H9 (cell line): ENCODE results near the gene TATDN2. TPM values are rescaled to one million over a fixed set of nuclear protein-coding genes. Genes with fewer than 3 reads are reported as not detected.
A peak's percentile ranks its signal among the peaks of the same experiment; 100 is the strongest.

Source experiments
- DNase-seq: peaks from one replicate; pipeline ENCODE4 v3.0.0-alpha.2; 2017
- H2AFZ ChIP-seq: one replicate; pipeline ENCODE4 v1.6.1; 2013; ENCODE audit warnings: mild to moderate bottlenecking, low read length, control low read depth, moderate library complexity
- H2AK5ac ChIP-seq: 2 replicates; pipeline ENCODE4 v1.6.1; 2013; ENCODE audit warnings: low read length, control low read depth, mixed read lengths; ENCODE audit not compliant: insufficient read length
- H2BK120ac ChIP-seq: one replicate; pipeline ENCODE4 v1.6.1; 2013; ENCODE audit warnings: low read depth, mild to moderate bottlenecking, low read length, control low read depth, inconsistent platforms; ENCODE audit not compliant: poor library complexity, severe bottlenecking
- H2BK12ac ChIP-seq: 2 replicates; pipeline ENCODE4 v1.6.1; 2013; ENCODE audit warnings: low read length, control low read depth, mixed read lengths, low read depth; ENCODE audit not compliant: insufficient read length
- H2BK15ac ChIP-seq: 2 replicates; pipeline ENCODE4 v1.6.1; 2013; ENCODE audit warnings: low read depth, low read length, control low read depth
- H2BK20ac ChIP-seq: one replicate; pipeline ENCODE4 v1.6.1; 2013; ENCODE audit warnings: low read depth, mild to moderate bottlenecking, low read length, control low read depth, inconsistent platforms; ENCODE audit not compliant: poor library complexity, severe bottlenecking
- H2BK5ac ChIP-seq: 2 replicates; pipeline ENCODE4 v1.6.1; 2013; ENCODE audit warnings: low read length, control low read depth, mixed read lengths; ENCODE audit not compliant: insufficient read length
- H3K14ac ChIP-seq: 2 replicates; pipeline ENCODE4 v1.6.1; 2013; ENCODE audit warnings: low read length, control low read depth; ENCODE audit not compliant: insufficient read depth
- H3K18ac ChIP-seq: 2 replicates; pipeline ENCODE4 v1.6.1; 2013; ENCODE audit warnings: low read depth, mild to moderate bottlenecking, mixed read lengths, low read length, control low read depth; ENCODE audit not compliant: insufficient read length
- H3K23ac ChIP-seq: 2 replicates; pipeline ENCODE4 v1.6.1; 2013; ENCODE audit warnings: low read length, control low read depth, mixed read lengths, low read depth; ENCODE audit not compliant: insufficient read length
- H3K23me2 ChIP-seq: 2 replicates; pipeline ENCODE4 v1.6.1; 2013; ENCODE audit warnings: low read depth, mild to moderate bottlenecking, mixed read lengths, low read length, control low read depth; ENCODE audit not compliant: insufficient read length, poor library complexity, severe bottlenecking
- H3K27ac ChIP-seq: 2 replicates; pipeline ENCODE4 v1.5.1; 2013; ENCODE audit warnings: low read length, control low read depth, mixed read lengths, low read depth; ENCODE audit not compliant: insufficient read length
- H3K27me3 ChIP-seq: 2 replicates; pipeline ENCODE4 v1.6.1; 2013; ENCODE audit warnings: low read length, control low read depth, inconsistent platforms; ENCODE audit not compliant: insufficient read depth
- H3K4ac ChIP-seq: 2 replicates; pipeline ENCODE4 v1.6.1; 2013; ENCODE audit warnings: low read depth, mild to moderate bottlenecking, control low read depth, inconsistent platforms, low read length, moderate library complexity
- H3K4me1 ChIP-seq: 2 replicates; pipeline ENCODE4 v1.6.1; 2013; ENCODE audit warnings: low read length, control low read depth, inconsistent platforms; ENCODE audit not compliant: insufficient read depth
- H3K4me2 ChIP-seq: 2 replicates; pipeline ENCODE4 v1.6.1; 2013; ENCODE audit warnings: low read length, control low read depth, mixed read lengths; ENCODE audit not compliant: insufficient read length, insufficient read depth
- H3K56ac ChIP-seq: 2 replicates; pipeline ENCODE4 v1.6.1; 2013; ENCODE audit warnings: low read depth, mild to moderate bottlenecking, mixed read lengths, low read length, control low read depth; ENCODE audit not compliant: insufficient read length
- H3K79me1 ChIP-seq: 2 replicates; pipeline ENCODE4 v1.6.1; 2013; ENCODE audit warnings: low read depth, mild to moderate bottlenecking, moderate library complexity, low read length, control low read depth, inconsistent platforms; ENCODE audit not compliant: insufficient read depth, poor library complexity, severe bottlenecking
- H3K79me2 ChIP-seq: 2 replicates; pipeline ENCODE4 v1.6.1; 2013; ENCODE audit warnings: low read length, control low read depth, inconsistent platforms; ENCODE audit not compliant: insufficient read depth
- H3K9ac ChIP-seq: 2 replicates; pipeline ENCODE4 v1.6.1; 2013; ENCODE audit warnings: low read length, control low read depth, mixed read lengths; ENCODE audit not compliant: insufficient read length; ENCODE audit errors: extremely low read depth
- H3K9me3 ChIP-seq: one replicate; pipeline ENCODE4 v1.6.1; 2013; ENCODE audit warnings: low read depth, low read length, inconsistent platforms; ENCODE audit not compliant: control insufficient read depth
- H3T11ph ChIP-seq: one replicate; pipeline ENCODE4 v1.6.1; 2013; ENCODE audit warnings: mild to moderate bottlenecking, low read length, control low read depth, inconsistent platforms
- H4K20me1 ChIP-seq: one replicate; pipeline ENCODE4 v1.6.1; 2013; ENCODE audit not compliant: control insufficient read depth, insufficient read length, insufficient read depth
- H4K5ac ChIP-seq: 2 replicates; pipeline ENCODE4 v1.6.1; 2013; ENCODE audit warnings: low read depth, mild to moderate bottlenecking, mixed read lengths, low read length, control low read depth; ENCODE audit not compliant: insufficient read length
- H4K8ac ChIP-seq: replicated peaks from 2 replicates; pipeline ENCODE4 v1.6.1; 2013; ENCODE audit warnings: low read length, control low read depth, mixed read lengths, low read depth; ENCODE audit not compliant: insufficient read length
- H4K91ac ChIP-seq: 2 replicates; pipeline ENCODE4 v1.6.1; 2013; ENCODE audit warnings: low read depth, mild to moderate bottlenecking, moderate library complexity, mixed read lengths, low read length, control low read depth; ENCODE audit not compliant: insufficient read length
- H3K27ac Mint-ChIP-seq, 3 experiments: 2 replicates in 2 of 3; 3 replicates in 1 of 3; pipeline ENCODE4 v1.8.0; 2020 to 2021; ENCODE audit warnings: mixed read lengths in 3 of 3, mild to moderate bottlenecking in 1 of 3, moderate library complexity in 1 of 3
- H3K27me3 Mint-ChIP-seq: 2 replicates; pipeline ENCODE4 v1.8.0; 2021; ENCODE audit warnings: low read depth, mild to moderate bottlenecking, moderate library complexity, mixed read lengths
- H3K36me3 Mint-ChIP-seq, 3 experiments: 2 replicates in 2 of 3; 3 replicates in 1 of 3; pipeline ENCODE4 v1.8.0; 2020 to 2021; ENCODE audit warnings: low read depth in 3 of 3, mixed read lengths in 3 of 3; ENCODE audit not compliant: insufficient read depth in 1 of 3
- H3K4me1 Mint-ChIP-seq, 2 experiments: 2 replicates each; pipeline ENCODE4 v1.8.0; 2020; ENCODE audit warnings: mixed read lengths in 2 of 2
- H3K4me3 Mint-ChIP-seq, 2 experiments: 2 replicates in 1 of 2; 3 replicates in 1 of 2; pipeline ENCODE4 v1.8.0; 2020 to 2021; ENCODE audit warnings: mild to moderate bottlenecking in 2 of 2, mixed read lengths in 2 of 2, moderate library complexity in 1 of 2
- H3K9me3 Mint-ChIP-seq, 2 experiments: 2 replicates in 1 of 2; 3 replicates in 1 of 2; pipeline ENCODE4 v1.8.0; 2020; ENCODE audit warnings: mild to moderate bottlenecking in 2 of 2, mixed read lengths in 2 of 2, moderate library complexity in 1 of 2
- CTCF ChIP-seq: fragments of 200-600 bp; sonication (generic); conservative IDR thresholded peaks from 3 replicates; pipeline ENCODE4 v1.8.0; 2021; ENCODE audit warnings: antibody characterized with exemption, mild to moderate bottlenecking
- WGBS: extraction: QIAGEN DNeasy Blood & Tissue Kit; methylation state at CpG from one replicate; pipeline ENCODE4 v1.1.7; 2013; ENCODE audit warnings: missing lambda C conversion rate, low lambda C conversion rate, mixed read lengths; ENCODE audit not compliant: insufficient read length; ENCODE audit errors: extremely low coverage; 5-methylcytosine and 5-hydroxymethylcytosine counted together
- total RNA-seq: library from RNA; stranded (reverse); gene quantifications from 2 replicates; pipeline ENCODE4 v1.2.1, GENCODE V29; 2021

The TATDN2 gene
- total RNA-seq, 1 experiment from 2014 or later = 34.4 TPM

DNA sequence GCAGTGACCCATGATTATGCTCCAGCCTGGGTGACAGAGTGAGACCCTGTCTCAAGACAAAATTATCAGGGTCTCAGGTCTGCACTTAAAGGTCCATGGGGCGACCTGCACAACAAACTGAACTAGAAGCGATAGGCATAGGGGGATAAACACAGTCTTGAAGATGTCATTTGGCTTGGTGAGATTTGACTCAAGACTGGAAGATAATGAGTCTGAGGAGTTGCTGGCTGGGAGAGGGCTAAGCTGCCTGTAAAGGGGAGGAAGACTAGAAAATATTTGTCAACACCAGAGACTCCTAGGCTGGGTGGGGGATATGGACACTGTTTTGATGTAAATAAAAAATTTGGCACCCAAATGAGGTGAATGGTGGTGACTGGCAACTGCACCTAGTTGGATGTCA lies 24.7 kb downstream of the TATDN2 start:
- no peak overlapping the region for H2BK5ac ChIP-seq
- no peak overlapping the region for H3K4ac ChIP-seq
- Mint-ChIP-seq H3K36me3 (peaks cover 13 to 65% (median 34%) of the 10 kb centered on the region in 3 experiments; a peak in 6 of 7 replicates), H3K9me3 (no peaks in the 10 kb centered on the region), H3K27ac (peak overlapping the region in 1 of 3 experiments; percentile 53; a peak in 1 of 7 replicates), H3K27me3 (no peaks in the 10 kb centered on the region; the same call in 1 of the 2 replicates), H3K4me1 (peaks cover 0 to 2% of the 10 kb centered on the region in 2 experiments; a peak in 1 of 4 replicates), H3K4me3 (no peak overlapping the region)
- no peak overlapping the region for H3K14ac ChIP-seq
- no peaks in the 10 kb centered on the region for H4K20me1 ChIP-seq
- no peak overlapping the region for H3K23ac ChIP-seq
- H3T11ph ChIP-seq = no peak overlapping the region
- peaks cover 4% of the 10 kb centered on the region for H3K79me1 ChIP-seq
- peaks cover 8% of the 10 kb centered on the region; the same call in 1 of the 2 replicates for H3K79me2 ChIP-seq
- H2AK5ac ChIP-seq = no peak overlapping the region
- H2BK20ac ChIP-seq = no peak overlapping the region
- no CpG with 5 or more reads among the region's 2 CpGs for whole genome bisulfite sequencing
- no peak overlapping the region for H3K27ac ChIP-seq
- no peak overlapping the region for H2BK15ac ChIP-seq
- H3K18ac ChIP-seq = no peak overlapping the region
- DNase-seq = no peak
- H3K56ac ChIP-seq = no peak overlapping the region
- no peak overlapping the region for H4K8ac ChIP-seq
- no peak overlapping the region for H3K9ac ChIP-seq
- TF ChIP-seq CTCF = no peak
- no peak overlapping the region for H2BK120ac ChIP-seq
- no peaks in the 10 kb centered on the region for H3K9me3 ChIP-seq
- no peak overlapping the region for H4K5ac ChIP-seq
- H3K23me2 ChIP-seq = no peaks in the 10 kb centered on the region
- no peak overlapping the region for H2AFZ ChIP-seq
- H2BK12ac ChIP-seq = no peak overlapping the region
- H3K4me2 ChIP-seq = no peak overlapping the region
- H3K27me3 ChIP-seq = no peaks in the 10 kb centered on the region
- H4K91ac ChIP-seq = no peak overlapping the region
- no peaks in the 10 kb centered on the region for H3K4me1 ChIP-seq
